H1 (cell line): ENCODE measurements around the gene PRSS12.

Experiments used
- BCL11A ChIP-seq, 2 experiments: IDR thresholded peaks; one replicate each; pipeline ENCODE4 v1.6.1; 2011; ENCODE audit warnings: low read depth in 2 of 2, low read length in 2 of 2, mild to moderate bottlenecking in 2 of 2
- CBX8 ChIP-seq: fragments of 300-800, 300-1000 bp; sonication (generic); IDR thresholded peaks from 2 replicates; pipeline ENCODE4 v1.7.1; 2016; ENCODE audit warnings: low read depth, low read length, borderline replicate concordance
- CHD1 ChIP-seq: IDR thresholded peaks from 2 replicates; pipeline ENCODE4 v1.6.1; 2012; ENCODE audit warnings: low read depth, low read length, improper control_type of control experiment
- EP300 ChIP-seq, 2 experiments: IDR thresholded peaks; 1 replicate in 1 of 2; 2 replicates in 1 of 2; pipeline ENCODE4 v1.6.1; 2011 to 2012; ENCODE audit warnings: low read depth in 2 of 2, low read length in 2 of 2, mild to moderate bottlenecking in 2 of 2, borderline replicate concordance in 1 of 2, inconsistent platforms in 1 of 2, moderate library complexity in 1 of 2
- EZH2 ChIP-seq: fragments of 200-600 bp; sonication (generic); IDR thresholded peaks from 2 replicates; pipeline ENCODE4 v1.7.1; 2012; ENCODE audit warnings: low read depth, mild to moderate bottlenecking, moderate library complexity, low read length, inconsistent platforms; ENCODE audit not compliant: severe bottlenecking
- POLR2A ChIP-seq, 2 experiments: IDR thresholded peaks; 1 replicate in 1 of 2; 2 replicates in 1 of 2; pipeline ENCODE4 v1.6.1; 2011; ENCODE audit warnings: low read depth in 2 of 2, low read length in 2 of 2, mild to moderate bottlenecking in 2 of 2; ENCODE audit errors: control extremely low read depth in 1 of 2
- POLR2AphosphoS5 ChIP-seq: IDR thresholded peaks from 2 replicates; pipeline ENCODE4 v1.6.1; 2011; ENCODE audit warnings: low read depth, low read length
- RXRA ChIP-seq: IDR thresholded peaks from 2 replicates; pipeline ENCODE4 v1.6.1; 2011; ENCODE audit warnings: low read depth, mild to moderate bottlenecking, low read length, moderate library complexity; ENCODE audit not compliant: insufficient read depth
- SUZ12 ChIP-seq: fragments of 200-600 bp; sonication (generic); IDR thresholded peaks from 2 replicates; pipeline ENCODE4 v1.6.1; 2012; ENCODE audit warnings: mild to moderate bottlenecking, inconsistent platforms, low read length, moderate library complexity, mixed read lengths
- YY1 ChIP-seq: IDR thresholded peaks from 2 replicates; pipeline ENCODE4 v1.6.1; 2011; ENCODE audit warnings: low read depth, mild to moderate bottlenecking, low read length
- TF ChIP-seq, protein P1 (sequence below), 3 experiments: IDR thresholded peaks; 1 replicate in 2 of 3; 2 replicates in 1 of 3; pipeline versions ENCODE4 v1.5.1 to v1.6.1; 2011; ENCODE audit warnings: low read length in 3 of 3, mild to moderate bottlenecking in 3 of 3, inconsistent platforms in 2 of 3, low read depth in 1 of 3, moderate library complexity in 1 of 3; ENCODE audit not compliant: insufficient read depth in 1 of 3; ENCODE audit errors: control extremely low read depth in 1 of 3
- TF ChIP-seq, protein P2 (sequence below): IDR thresholded peaks from 2 replicates; pipeline ENCODE4 v1.6.1; 2012; ENCODE audit warnings: inconsistent platforms
- TF ChIP-seq, protein P3 (sequence below): IDR thresholded peaks from 2 replicates; pipeline ENCODE4 v1.6.1; 2011; ENCODE audit warnings: low read length, improper control_type of control experiment

DNA sequence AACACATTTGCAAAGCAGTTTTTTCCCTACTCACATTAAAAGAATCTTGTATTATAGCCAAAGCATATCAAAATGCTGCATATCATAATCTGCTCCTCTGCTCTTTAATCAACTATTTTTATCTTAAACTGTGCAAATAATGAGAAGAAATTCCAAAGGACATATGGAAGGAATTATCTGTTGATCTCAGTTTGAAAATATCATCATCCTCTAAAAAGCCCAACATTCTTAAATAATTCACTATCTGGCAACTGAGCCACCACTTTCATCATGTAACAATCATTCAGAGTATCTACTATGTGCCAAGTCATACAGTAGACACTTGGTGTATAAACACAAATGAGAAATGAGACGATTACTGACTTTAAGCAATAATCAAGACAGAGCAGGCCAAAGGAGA lies 63.0 kb downstream of the PRSS12 start:
- TF ChIP-seq, protein P1, sequence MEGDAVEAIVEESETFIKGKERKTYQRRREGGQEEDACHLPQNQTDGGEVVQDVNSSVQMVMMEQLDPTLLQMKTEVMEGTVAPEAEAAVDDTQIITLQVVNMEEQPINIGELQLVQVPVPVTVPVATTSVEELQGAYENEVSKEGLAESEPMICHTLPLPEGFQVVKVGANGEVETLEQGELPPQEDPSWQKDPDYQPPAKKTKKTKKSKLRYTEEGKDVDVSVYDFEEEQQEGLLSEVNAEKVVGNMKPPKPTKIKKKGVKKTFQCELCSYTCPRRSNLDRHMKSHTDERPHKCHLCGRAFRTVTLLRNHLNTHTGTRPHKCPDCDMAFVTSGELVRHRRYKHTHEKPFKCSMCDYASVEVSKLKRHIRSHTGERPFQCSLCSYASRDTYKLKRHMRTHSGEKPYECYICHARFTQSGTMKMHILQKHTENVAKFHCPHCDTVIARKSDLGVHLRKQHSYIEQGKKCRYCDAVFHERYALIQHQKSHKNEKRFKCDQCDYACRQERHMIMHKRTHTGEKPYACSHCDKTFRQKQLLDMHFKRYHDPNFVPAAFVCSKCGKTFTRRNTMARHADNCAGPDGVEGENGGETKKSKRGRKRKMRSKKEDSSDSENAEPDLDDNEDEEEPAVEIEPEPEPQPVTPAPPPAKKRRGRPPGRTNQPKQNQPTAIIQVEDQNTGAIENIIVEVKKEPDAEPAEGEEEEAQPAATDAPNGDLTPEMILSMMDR (IDR thresholded peaks at IDR 0.05; ENCODE audit: control extremely low read depth in 1 of 3, insufficient read depth in 1 of 3, low read depth in 1 of 3, low read length in 3 of 3): no peak
- TF ChIP-seq, protein P2, sequence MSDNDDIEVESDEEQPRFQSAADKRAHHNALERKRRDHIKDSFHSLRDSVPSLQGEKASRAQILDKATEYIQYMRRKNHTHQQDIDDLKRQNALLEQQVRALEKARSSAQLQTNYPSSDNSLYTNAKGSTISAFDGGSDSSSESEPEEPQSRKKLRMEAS: no peak
- TF ChIP-seq POLR2AphosphoS5: no peak
- TF ChIP-seq CBX8: no peak
- no peak for TF ChIP-seq EP300 (IDR thresholded peaks at IDR 0.05; ENCODE audit: borderline replicate concordance in 1 of 2, low read depth in 2 of 2, low read length in 2 of 2)
- no peak for TF ChIP-seq BCL11A (IDR thresholded peaks at IDR 0.05; ENCODE audit: low read depth in 2 of 2, low read length in 2 of 2)
- no peak for TF ChIP-seq EZH2
- no peak for TF ChIP-seq YY1
- TF ChIP-seq, protein P3, sequence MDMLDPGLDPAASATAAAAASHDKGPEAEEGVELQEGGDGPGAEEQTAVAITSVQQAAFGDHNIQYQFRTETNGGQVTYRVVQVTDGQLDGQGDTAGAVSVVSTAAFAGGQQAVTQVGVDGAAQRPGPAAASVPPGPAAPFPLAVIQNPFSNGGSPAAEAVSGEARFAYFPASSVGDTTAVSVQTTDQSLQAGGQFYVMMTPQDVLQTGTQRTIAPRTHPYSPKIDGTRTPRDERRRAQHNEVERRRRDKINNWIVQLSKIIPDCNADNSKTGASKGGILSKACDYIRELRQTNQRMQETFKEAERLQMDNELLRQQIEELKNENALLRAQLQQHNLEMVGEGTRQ: no peak
- TF ChIP-seq POLR2A (IDR thresholded peaks at IDR 0.05; ENCODE audit: control extremely low read depth in 1 of 2, low read depth in 2 of 2, low read length in 2 of 2): no peak
- no peak for TF ChIP-seq RXRA
- no peak for TF ChIP-seq CHD1
- TF ChIP-seq SUZ12: no peak
